Right atrium auricular region (tissue), 2 donors: Measurements from ENCODE around the gene PCIF1. TPM values are rescaled to one million over a fixed set of nuclear protein-coding genes. Genes with fewer than 3 reads are reported as not detected.

Source experiments
- DNase-seq: peaks from one replicate; pipeline ENCODE4 v3.0.0-alpha.2; 2019; ENCODE audit warnings: low spot score
- H3K27ac ChIP-seq, 2 donors: fragments of 200-600 bp; sonication (generic); 1 replicate in 1 of 2; 2 replicates in 1 of 2; pipeline ENCODE4 v1.5.1; 2016 to 2019
- H3K27me3 ChIP-seq, 2 donors: fragments of 200-600 bp; sonication (generic); one replicate each; pipeline versions ENCODE4 v1.5.1 to v1.6.0; 2017 to 2019
- H3K36me3 ChIP-seq: fragments of 200-600 bp; sonication (generic); one replicate; pipeline ENCODE4 v1.5.1; 2016
- H3K4me1 ChIP-seq, 2 donors: fragments of 200-600 bp; sonication (generic); one replicate each; pipeline versions ENCODE4 v1.5.1 to v1.6.0; 2017 to 2019
- H3K4me3 ChIP-seq, 2 donors: fragments of 200-600 bp; sonication (generic); 1 replicate in 1 of 2; 2 replicates in 1 of 2; pipeline ENCODE4 v1.5.1; 2017 to 2019; ENCODE audit warnings: mild to moderate bottlenecking in 1 of 2, moderate library complexity in 1 of 2
- H3K9me3 ChIP-seq, 2 donors: fragments of 200-600 bp; sonication (generic); one replicate each; pipeline ENCODE4 v1.5.1; 2019
- CTCF ChIP-seq, 2 donors: fragments of 200-600 bp; sonication (generic); IDR thresholded peaks; one replicate each; pipeline ENCODE4 v1.5.1; 2019; ENCODE audit warnings: antibody characterized with exemption in 2 of 2
- total RNA-seq, 2 donors: library from RNA; depleted of rRNA; stranded (reverse); fragments of >200 nt; gene quantifications; one replicate each; pipeline ENCODE4 v1.1.0, GENCODE V29; 2016

PCIF1 gene
- total RNA-seq, 2 donors from 2014 or later = 21.1 to 39.8 TPM

GRCh38 chr20:45902199-45902701, 32.2 kb upstream of the PCIF1 start:
- Histone ChIP-seq H3K27ac (no peak overlapping the region), H3K36me3 (peaks cover 51% of the 10 kb centered on the region), H3K4me1 (no peaks in the 10 kb centered on the region), H3K27me3 (no peaks in the 10 kb centered on the region), H3K9me3 (no peaks in the 10 kb centered on the region), H3K4me3 (no peak overlapping the region)
- no peak for DNase-seq
- no peak for TF ChIP-seq CTCF (IDR thresholded peaks at IDR 0.05)

GRCh38 chr20:45904583-45905504, 29.6 kb upstream of the PCIF1 start:
- no peak for DNase-seq
- peaks cover 25% of the 10 kb centered on the region for H3K36me3 ChIP-seq
- peaks cover 0 to 2% of the 10 kb centered on the region in 2 donors for H3K4me1 ChIP-seq
- H3K4me3 ChIP-seq = no peak overlapping the region
- no peaks in the 10 kb centered on the region for H3K9me3 ChIP-seq
- no peaks in the 10 kb centered on the region for H3K27me3 ChIP-seq
- TF ChIP-seq CTCF (IDR thresholded peaks at IDR 0.05) = no peak
- H3K27ac ChIP-seq = no peak overlapping the region

GRCh38 chr20:45905505-45906079, 28.9 kb upstream of the PCIF1 start:
- no peak for DNase-seq
- H3K36me3 ChIP-seq = peaks cover 19% of the 10 kb centered on the region
- no peaks in the 10 kb centered on the region for H3K27me3 ChIP-seq
- peaks cover 0 to 9% of the 10 kb centered on the region in 2 donors for H3K4me1 ChIP-seq
- H3K4me3 ChIP-seq = no peak overlapping the region
- no peak for TF ChIP-seq CTCF (IDR thresholded peaks at IDR 0.05)
- no peaks in the 10 kb centered on the region for H3K9me3 ChIP-seq
- no peak overlapping the region for H3K27ac ChIP-seq

- no peak for DNase-seq
- Histone ChIP-seq H3K4me3 (no peak overlapping the region), H3K27ac (no peak overlapping the region), H3K9me3 (no peaks in the 10 kb centered on the region), H3K4me1 (peaks cover 0 to 24% of the 10 kb centered on the region in 2 donors), H3K27me3 (no peaks in the 10 kb centered on the region), H3K36me3 (peaks cover 12% of the 10 kb centered on the region)
- no peak for TF ChIP-seq CTCF (IDR thresholded peaks at IDR 0.05)
These were observed 27.1 kb upstream of the PCIF1 start for GRCh38 chr20:45907219-45907948.

- Histone ChIP-seq H3K4me1 (peaks cover 0 to 31% of the 10 kb centered on the region in 2 donors), H3K27me3 (no peaks in the 10 kb centered on the region), H3K27ac (no peak overlapping the region), H3K4me3 (no peak overlapping the region), H3K36me3 (peaks cover 12% of the 10 kb centered on the region), H3K9me3 (no peaks in the 10 kb centered on the region)
- no peak for DNase-seq
- TF ChIP-seq CTCF (IDR thresholded peaks at IDR 0.05) = no peak
These were observed 26.4 kb upstream of the PCIF1 start for GRCh38 chr20:45908084-45908483.
